Lung (tissue), 12 donors: ENCODE data around the gene SKAP2. TPM values are rescaled to one million over a fixed set of nuclear protein-coding genes. Genes with fewer than 3 reads are reported as not detected.

Source experiments
- ATAC-seq: fragments of 200-7000 bp; cut with Tn5 transposase; one replicate; pipeline ENCODE4 v1.9.1; 2020; ENCODE audit warnings: moderate number of reproducible peaks; ENCODE audit not compliant: insufficient read depth, low FRiP score
- DNase-seq, 3 donors: peaks; one replicate each; pipeline ENCODE4 v3.0.0-alpha.2; 2013 to 2017
- H3K27ac ChIP-seq, 2 donors: one replicate each; pipeline ENCODE4 v1.5.1; 2013; ENCODE audit warnings: mild to moderate bottlenecking in 2 of 2, moderate library complexity in 2 of 2, control low read depth in 1 of 2, inconsistent platforms in 1 of 2, low read depth in 1 of 2, low read length in 1 of 2
- H3K27me3 ChIP-seq, 3 donors: one replicate each; pipeline ENCODE4 v1.5.1; 2013; ENCODE audit warnings: low read length in 2 of 3; ENCODE audit not compliant: control insufficient read depth in 3 of 3, insufficient read depth in 3 of 3
- H3K36me3 ChIP-seq, 4 donors: one replicate each; pipeline ENCODE4 v1.5.1; 2013; ENCODE audit warnings: low read length in 4 of 4, mild to moderate bottlenecking in 1 of 4, moderate library complexity in 1 of 4; ENCODE audit not compliant: control insufficient read depth in 4 of 4, insufficient read depth in 4 of 4
- H3K4me1 ChIP-seq, 5 donors: one replicate each; pipeline ENCODE4 v1.5.1; 2013; ENCODE audit warnings: low read length in 5 of 5, mild to moderate bottlenecking in 2 of 5, moderate library complexity in 1 of 5; ENCODE audit not compliant: control insufficient read depth in 5 of 5, insufficient read depth in 5 of 5
- H3K4me3 ChIP-seq: one replicate; pipeline ENCODE4 v1.5.1; 2013; ENCODE audit warnings: mild to moderate bottlenecking, control low read depth, moderate library complexity
- H3K9ac ChIP-seq, 2 donors: one replicate each; pipeline ENCODE4 v1.5.1; 2013; ENCODE audit warnings: low read length in 2 of 2, control low read depth in 1 of 2; ENCODE audit not compliant: insufficient read depth in 1 of 2
- H3K9me3 ChIP-seq, 4 donors: one replicate each; pipeline ENCODE4 v1.5.1; 2013; ENCODE audit warnings: low read length in 3 of 4, mild to moderate bottlenecking in 1 of 4, moderate library complexity in 1 of 4; ENCODE audit not compliant: control insufficient read depth in 4 of 4, insufficient read depth in 3 of 4
- CTCF ChIP-seq: IDR thresholded peaks from 2 replicates; pipeline ENCODE4 v1.5.1; 2012; ENCODE audit warnings: mild to moderate bottlenecking; ENCODE audit errors: control extremely low read depth, extremely low read depth
- WGBS, 2 donors: extraction: QIAGEN DNeasy Blood & Tissue Kit; methylation state at CpG; one replicate each; pipeline ENCODE4 v1.1.7; 2013; 5-methylcytosine and 5-hydroxymethylcytosine counted together
- polyA plus RNA-seq, 2 donors: library from polyadenylated mRNA; stranded (reverse); fragments of 200-250 nt; gene quantifications; one replicate each; pipeline ENCODE4 v1.2.1, GENCODE V29; 2013
- total RNA-seq, 2 donors: library from RNA; depleted of rRNA in 1 of 2; stranded (reverse); fragments of >200 nt in 1 of 2; gene quantifications; one replicate each; pipeline ENCODE4 v1.2.1, GENCODE V29; 2014 to 2021
- donor health status: control.
- donor health status: control.
- donor health status: Bipolar disorder and iron deficiency.
- donor health status: healthy.
- donor health status: DM: yes; HTN: yes; CAD: no.

SKAP2 gene
- total and polyA plus RNA-seq, 4 donors = 9.2 to 40.1 (median 35.8) TPM

GRCh38 chr7:26863518-26864308, 677 bp downstream of the SKAP2 start:
- DNase-seq (peak; percentile 50 to 78 (median 74)), ATAC-seq (peak; percentile 0)
- H3K27me3 ChIP-seq = peaks cover 0 to 47% (median 5%) of the 10 kb centered on the region in 3 donors

GRCh38 chr7:26862834-26863233, 1.6 kb downstream of the SKAP2 start:
- peak in 2 of 3 donors; percentile 53 to 61 for DNase-seq
- Histone ChIP-seq H3K9me3 (no peaks in the 10 kb centered on the region), H3K4me1 (peaks cover 0 to 41% (median 0%) of the 10 kb centered on the region in 5 donors), H3K36me3 (no peaks in the 10 kb centered on the region), H3K9ac (peak overlapping the region in 1 of 2 donors; percentile 8), H3K4me3 (no peak overlapping the region), H3K27ac (no peak overlapping the region), H3K27me3 (peaks cover 0 to 45% (median 8%) of the 10 kb centered on the region in 3 donors)
- no peak for ATAC-seq
- WGBS, 2 donors = 43 to 46% methylated on average over 2 of the region's 2 CpGs
- TF ChIP-seq CTCF = no peak

More at GRCh38 chr7:26863518-26864308, 677 bp downstream of the SKAP2 start:
- Histone ChIP-seq H3K9ac (peak overlapping the region; percentile 57 to 90), H3K36me3 (no peaks in the 10 kb centered on the region), H3K9me3 (no peaks in the 10 kb centered on the region), H3K27ac (peak overlapping the region; percentile 37 to 99), H3K4me1 (peaks cover 0 to 32% (median 0%) of the 10 kb centered on the region in 5 donors), H3K4me3 (peak overlapping the region; percentile 63)
- WGBS, 2 donors = 1 to 3% methylated on average over 16 to 17 of the region's 17 CpGs
- no peak for TF ChIP-seq CTCF

GRCh38 chr7:26861050-26861449, 3.3 kb downstream of the SKAP2 start:
- peak in 1 of 3 donors; percentile 30 for DNase-seq

More at GRCh38 chr7:26861050-26861449, 3.3 kb downstream of the SKAP2 start:
- no peak for ATAC-seq
- no peak for TF ChIP-seq CTCF
- no peak overlapping the region for H3K9ac ChIP-seq
- no peak overlapping the region for H3K27ac ChIP-seq
- H3K4me3 ChIP-seq = no peak overlapping the region
- WGBS, 2 donors = 70 to 71% methylated on average over 1 of the region's 1 CpG
- peaks cover 0 to 48% (median 8%) of the 10 kb centered on the region in 3 donors for H3K27me3 ChIP-seq
- H3K9me3 ChIP-seq = no peaks in the 10 kb centered on the region
- H3K4me1 ChIP-seq = peaks cover 0 to 51% (median 0%) of the 10 kb centered on the region in 5 donors
- H3K36me3 ChIP-seq = no peaks in the 10 kb centered on the region
